A549 treated with GW870086 at 1 μM for 4 hours (cell line): ENCODE results near the gene NISCH. TPM values are rescaled to one million over a fixed set of nuclear protein-coding genes. Genes with fewer than 3 reads are reported as not detected.

Source experiments
- total RNA-seq: library from RNA; stranded (reverse); fragments of 200-300 nt; extraction: Qiagen RNA extraction; gene quantifications from 5 replicates; pipeline ENCODE4 v1.2.3, GENCODE V29; 2022; ENCODE audit warnings: low read depth

The NISCH gene
- total RNA-seq: 11.3 to 14.1 TPM (median 13.6 TPM) in 5 replicates

DNA sequence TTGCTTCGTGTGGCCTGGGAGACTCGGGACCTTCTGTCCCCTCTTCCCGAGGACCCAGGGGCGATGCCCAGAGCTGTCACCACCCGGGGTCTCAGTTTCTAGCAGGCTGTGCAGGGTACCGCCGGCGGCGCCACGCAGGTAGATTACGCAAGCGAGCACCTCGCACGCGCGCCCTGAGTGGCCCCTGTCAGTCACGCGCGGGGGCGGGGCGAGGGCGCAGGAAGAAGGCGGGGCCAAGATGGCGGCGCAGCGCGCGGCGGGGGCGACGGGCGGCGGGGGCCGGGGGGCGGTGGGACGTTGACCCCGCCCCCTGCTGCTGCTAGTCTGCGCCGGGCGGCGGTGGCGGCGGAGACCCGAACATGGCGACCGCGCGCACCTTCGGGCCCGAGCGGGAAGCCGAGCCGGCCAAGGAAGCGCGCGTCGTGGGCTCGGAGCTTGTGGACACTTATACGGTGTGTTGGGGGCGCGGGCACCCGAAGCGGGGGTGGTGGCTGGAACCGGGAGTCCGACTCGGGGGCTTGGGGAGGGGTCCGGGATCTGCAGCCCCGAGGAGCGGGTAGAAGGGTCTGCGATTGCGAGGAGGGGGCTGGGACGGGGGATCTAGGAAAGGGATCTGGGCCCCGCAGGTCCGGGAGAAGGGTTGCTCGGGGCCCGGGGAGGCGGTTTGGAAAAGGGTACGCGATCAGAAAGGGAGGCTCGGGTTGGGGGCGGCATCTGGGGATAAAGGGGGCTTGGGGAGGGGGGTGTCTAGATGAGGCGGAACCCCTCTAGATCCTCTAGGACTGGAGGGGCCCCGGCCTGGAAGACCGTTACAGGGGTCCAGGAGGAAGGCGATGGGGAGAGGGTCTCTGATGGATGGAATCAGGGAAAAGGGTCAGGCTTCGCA is at the start of gene NISCH:
Gene NISCH, plus strand, starts transcription at position 322 of the 886 bp plus-strand sequence. Its CDS starts 38 bp downstream, at position 360.

DNA sequence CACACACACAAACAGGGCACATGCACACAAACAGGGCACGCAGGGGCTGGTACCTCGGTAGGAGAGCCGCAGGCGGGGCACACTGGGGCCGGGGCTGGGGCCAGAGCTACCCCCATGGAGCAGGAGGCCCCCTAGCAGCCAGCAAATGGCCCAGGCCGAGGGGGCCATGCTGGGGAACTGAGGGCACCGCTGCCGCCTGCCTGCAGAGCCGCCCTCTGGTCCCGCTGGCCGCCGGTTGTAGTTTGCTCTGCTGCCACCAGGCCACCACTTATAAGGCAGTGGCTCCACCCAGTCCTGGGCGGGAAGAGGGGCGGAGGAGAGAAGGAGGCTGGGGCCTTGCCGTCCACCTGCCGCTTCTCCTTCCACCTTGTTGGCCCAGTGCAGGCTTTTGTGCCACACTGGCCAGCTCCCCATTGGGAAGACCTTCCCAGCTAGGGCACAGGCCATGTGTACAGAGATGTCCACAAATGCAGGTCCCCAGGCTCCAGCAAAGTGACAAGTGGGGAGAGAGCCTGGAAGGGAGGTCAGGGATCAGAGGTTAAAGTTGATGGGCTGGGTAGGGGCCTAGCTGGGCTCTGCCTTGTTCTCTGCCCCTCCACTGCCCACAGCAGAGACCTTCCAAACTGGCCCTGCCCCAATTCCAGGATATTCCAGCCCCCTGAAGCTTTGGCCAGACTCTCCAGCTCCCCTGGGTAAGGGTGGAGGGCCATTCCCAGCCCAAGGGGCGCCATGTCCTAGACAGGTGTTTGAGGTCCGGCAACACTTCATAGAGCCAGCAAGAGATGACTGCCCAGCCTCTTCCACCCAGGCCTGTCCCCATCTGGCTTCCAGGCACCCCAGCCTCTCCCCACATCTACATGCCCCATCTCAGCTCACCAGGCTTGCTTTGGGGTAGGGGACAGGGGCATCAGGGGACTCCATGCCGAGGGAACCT is 10.3 kb upstream of the NISCH start, which contains the start of gene SEMA3G:
Gene SEMA3G, minus strand, starts transcription at position 244 of the 934 bp plus-strand sequence. Its CDS starts 76 bp downstream, at position 168.

DNA sequence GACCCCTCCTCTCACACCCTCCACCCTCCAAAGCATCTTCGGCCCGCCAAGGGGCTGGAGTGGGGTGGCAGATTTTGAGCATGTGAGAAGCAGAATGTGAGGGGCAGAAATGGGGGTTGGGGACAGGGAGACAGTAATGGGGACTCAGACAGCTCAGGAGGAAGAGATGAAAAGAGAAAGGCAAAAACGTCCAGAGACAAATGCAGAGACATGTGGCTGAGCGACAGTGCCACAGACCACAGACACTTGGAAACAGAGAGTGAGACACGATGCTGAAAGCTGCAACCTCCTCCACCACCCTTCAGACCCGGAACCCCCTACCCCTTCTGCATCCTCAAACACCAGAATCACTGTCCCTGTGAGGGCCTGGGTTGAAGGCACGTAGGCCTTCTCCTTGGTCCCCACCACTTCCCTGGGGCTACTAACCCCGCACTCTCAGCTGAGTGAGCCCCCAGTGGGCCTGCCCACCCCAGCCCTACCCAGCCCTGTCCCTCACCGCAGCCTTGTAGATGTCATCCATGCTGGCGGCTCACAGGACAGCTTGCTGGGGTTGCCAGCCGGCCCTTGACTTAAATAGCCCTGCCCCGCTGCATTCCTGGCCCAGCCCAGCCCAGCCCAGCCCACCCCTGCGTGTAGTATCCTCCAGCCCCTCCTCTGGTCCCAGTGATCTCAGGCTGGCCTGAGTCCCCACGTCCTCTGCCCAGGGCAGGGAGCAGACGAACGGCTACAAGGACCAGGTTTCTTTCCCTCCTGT is 1.7 kb upstream of the NISCH start, which contains the start of gene TNNC1:
Gene TNNC1, minus strand, starts transcription at position 546 of the 754 bp plus-strand sequence. Its CDS starts 26 bp downstream, at position 520.

DNA sequence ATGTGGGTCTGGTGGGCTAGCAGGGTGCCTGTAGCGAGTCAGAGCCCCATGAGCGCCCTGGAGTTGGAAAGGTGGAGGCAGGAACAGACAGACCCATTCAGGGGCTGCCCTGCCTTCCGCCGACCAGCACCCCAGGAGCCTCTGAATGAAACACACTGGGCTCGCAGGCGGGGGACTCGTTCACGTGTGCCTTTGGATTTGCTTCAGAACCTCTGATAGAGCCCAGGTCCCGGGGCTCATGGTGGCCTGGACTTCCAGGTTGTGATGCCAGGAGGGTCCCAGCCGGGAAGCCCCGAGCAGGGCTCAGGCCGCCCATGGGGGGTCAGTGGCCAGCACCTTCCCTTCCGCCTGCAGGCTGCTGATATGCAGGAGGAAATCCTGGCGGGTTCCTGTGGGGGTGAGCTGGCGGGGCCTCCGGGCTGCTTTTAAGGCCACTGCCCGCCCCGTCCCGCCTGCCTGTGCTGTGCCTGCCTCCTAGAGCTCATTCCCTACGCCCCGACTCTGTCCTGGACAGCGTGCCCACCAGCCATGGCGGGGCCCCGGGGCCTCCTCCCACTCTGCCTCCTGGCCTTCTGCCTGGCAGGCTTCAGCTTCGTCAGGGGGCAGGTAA is 39.6 kb downstream of the NISCH start, which contains the start of gene STAB1:
Gene STAB1, plus strand, starts transcription at position 453 of the 610 bp plus-strand sequence. Its CDS starts 76 bp downstream, at position 529.

DNA sequence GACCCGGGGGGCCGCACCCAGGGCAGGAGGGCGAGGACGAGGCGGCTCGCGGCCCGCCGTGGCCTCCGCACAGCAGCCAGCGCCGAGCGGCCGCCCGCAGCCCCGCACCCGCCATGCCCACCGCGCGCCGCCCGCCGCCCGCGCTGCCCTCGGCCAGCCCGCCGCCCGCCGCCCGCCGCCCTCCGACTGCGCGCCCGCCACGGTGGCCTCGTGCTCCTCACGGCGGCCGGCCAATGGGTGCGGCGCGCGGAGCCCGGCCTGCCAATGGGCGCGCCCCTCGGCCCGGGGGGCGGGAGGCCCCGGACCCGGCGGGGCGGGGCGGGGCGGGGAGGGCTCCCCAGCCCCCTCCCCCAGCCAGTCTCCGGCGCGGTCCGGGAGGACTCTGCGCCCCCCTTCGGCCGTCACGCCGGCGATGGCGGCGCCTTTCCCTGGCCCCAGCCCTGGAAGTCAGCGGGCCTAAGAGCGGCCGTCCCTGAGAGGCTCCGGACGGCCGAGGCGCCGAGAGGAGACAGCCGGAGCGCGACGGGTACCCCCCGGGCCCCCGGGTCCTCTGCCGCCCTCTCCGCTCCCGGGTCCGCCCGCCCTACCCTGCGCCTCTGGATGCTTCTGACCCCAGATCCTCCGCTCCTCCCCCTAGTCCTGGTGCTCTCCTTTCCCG is 78.3 kb downstream of the NISCH start, which contains the start of gene NT5DC2:
Gene NT5DC2, minus strand, starts transcription at position 235 of the 658 bp plus-strand sequence. Its CDS starts 120 bp downstream, at position 115.

DNA sequence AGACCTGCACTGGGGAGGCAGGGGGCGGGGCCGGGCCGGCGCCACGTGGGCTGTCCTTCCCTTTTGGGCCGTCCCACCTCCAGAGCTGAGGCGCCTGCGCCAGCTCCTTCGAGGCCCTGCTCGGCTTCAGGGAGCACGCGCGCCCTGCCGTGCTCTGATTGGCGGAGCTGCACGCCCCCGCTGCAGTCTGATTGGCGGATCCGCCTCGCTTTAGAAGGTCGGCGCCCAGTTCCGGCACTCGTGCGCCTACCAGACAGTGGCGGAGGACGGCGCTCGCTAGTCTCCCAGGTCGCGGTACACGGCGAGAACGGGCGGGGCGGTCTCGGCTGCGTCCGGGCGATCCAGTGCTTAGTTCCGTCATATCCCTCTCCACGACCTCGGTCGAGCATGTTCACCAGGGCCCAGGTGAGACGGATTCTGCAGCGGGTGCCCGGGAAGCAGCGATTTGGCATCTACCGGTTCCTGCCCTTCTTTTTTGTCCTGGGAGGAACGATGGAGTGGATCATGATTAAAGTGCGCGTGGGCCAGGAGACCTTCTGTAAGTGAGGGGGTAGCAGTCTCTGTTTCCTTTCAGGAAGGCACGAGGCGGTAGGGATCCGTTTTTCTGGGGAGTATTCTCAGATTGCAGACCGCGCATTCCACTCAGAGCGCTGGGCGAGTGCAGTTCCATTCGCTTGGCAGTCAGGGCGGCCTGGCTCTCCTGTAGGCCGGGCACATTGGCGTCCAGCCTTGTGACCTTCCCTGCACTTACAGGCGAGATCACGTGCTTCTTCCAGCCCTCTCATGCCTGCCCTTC is 81.2 kb downstream of the NISCH start, which contains the start of gene UQCC5:
Gene UQCC5, plus strand, starts transcription at position 237 of the 796 bp plus-strand sequence. Its CDS starts 151 bp downstream, at position 388.

Other genes starting within 250 kb of the NISCH start
- 0.09 TPM in 1 of 5 replicates, not detected in the others for gene TLR9, start 230.0 kb upstream of the NISCH start, total RNA-seq
- 64.4 to 75.7 TPM (median 71.1 TPM) in 5 replicates for gene TWF2, start 216.4 kb upstream of the NISCH start, total RNA-seq
- gene PPM1M, start 209.8 kb upstream of the NISCH start, total RNA-seq: 4.2 to 4.9 TPM (median 4.3 TPM) in 5 replicates
- 45.9 to 52.6 TPM (median 49.1 TPM) in 5 replicates for gene WDR82, start 177.0 kb upstream of the NISCH start, total RNA-seq
- gene GLYCTK, start 167.8 kb upstream of the NISCH start, total RNA-seq: 3.5 to 5.4 TPM (median 4.8 TPM) in 5 replicates
- gene DNAH1, start 139.3 kb upstream of the NISCH start, total RNA-seq: 0.67 to 1.7 TPM (median 0.95 TPM) in 5 replicates
- 28.1 to 39.7 TPM (median 37.0 TPM) in 5 replicates for gene BAP1, start 45.6 kb upstream of the NISCH start, total RNA-seq
- gene PHF7, start 44.9 kb upstream of the NISCH start, total RNA-seq: 2.1 to 3.6 TPM (median 2.6 TPM) in 5 replicates
- gene SEMA3G, start 10.5 kb upstream of the NISCH start, total RNA-seq: 0.08 to 0.13 TPM (median 0.13 TPM) in 5 replicates
- 1.1 to 1.9 TPM (median 1.6 TPM) in 5 replicates for gene TNNC1, start 1.6 kb upstream of the NISCH start, total RNA-seq
- 0.07 to 0.32 TPM (median 0.14 TPM) in 4 of 5 replicates, not detected in the other for gene STAB1, start 39.7 kb downstream of the NISCH start, total RNA-seq
- 76.9 to 104 TPM (median 97.2 TPM) in 5 replicates for gene NT5DC2, start 78.3 kb downstream of the NISCH start, total RNA-seq
- 55.5 to 78.7 TPM (median 61.5 TPM) in 5 replicates for gene UQCC5, start 81.0 kb downstream of the NISCH start, total RNA-seq
- 12.0 to 17.2 TPM (median 14.8 TPM) in 5 replicates for gene PBRM1, start 230.3 kb downstream of the NISCH start, total RNA-seq
- 93.4 to 131 TPM (median 97.8 TPM) in 5 replicates for gene GNL3, start 230.4 kb downstream of the NISCH start, total RNA-seq